ENCODE data around the gene CHD5. TPM values are rescaled to one million over a fixed set of nuclear protein-coding genes. Genes with fewer than 3 reads are reported as not detected.

Gene CHD5
- total and polyA plus RNA-seq, 2 of the 4 experiments (the other 2 are of a cell fraction) = under 0.01 to 0.09 TPM

- Histone ChIP-seq H3K4me3 (ENCODE audit: insufficient read depth, low read depth, low read length) (no peak overlapping the region), H3K27me3 (ENCODE audit: control insufficient read depth, insufficient read depth, low read length) (no peaks in the 10 kb centered on the region), H3K9ac (ENCODE audit: low read depth, low read length) (no peak overlapping the region), H3K56ac (ENCODE audit: extremely low read depth, insufficient read depth, low read length) (no peak overlapping the region), H3K4me1 (ENCODE audit: control insufficient read depth, insufficient read depth, low read length) (peaks cover 5% of the 10 kb centered on the region; the same call in 1 of the 2 replicates), H2AFZ (replicated peaks; ENCODE audit: low read length, poor library complexity) (no peak overlapping the region), H4K5ac (ENCODE audit: low read depth, low read length) (no peak overlapping the region), H4K91ac (ENCODE audit: insufficient read depth, low read depth, low read length) (no peak overlapping the region), H2BK5ac (ENCODE audit: low read depth, low read length, poor library complexity, severe bottlenecking) (no peak overlapping the region), H3K36me3 (ENCODE audit: control insufficient read depth, insufficient read depth, low read length) (no peaks in the 10 kb centered on the region), H2BK20ac (ENCODE audit: low read depth, low read length) (no peak overlapping the region), H3K4ac (ENCODE audit: low read depth, low read length) (no peak overlapping the region), H2BK120ac (ENCODE audit: low read depth, low read length) (no peak overlapping the region), H2AK9ac (replicated peaks; ENCODE audit: low read depth, low read length, poor library complexity) (no peak overlapping the region), H4K20me1 (ENCODE audit: insufficient read depth, low read length) (no peaks in the 10 kb centered on the region; the same call in 1 of the 2 replicates), H3K4me2 (ENCODE audit: low read depth, low read length) (no peak overlapping the region), H3K79me1 (ENCODE audit: low read depth in 1 of 2, low read length in 2 of 2) (no peaks in the 10 kb centered on the region), H3K14ac (replicated peaks; ENCODE audit: low read depth, low read length) (no peak overlapping the region), H2AK5ac (ENCODE audit: low read depth, low read length) (no peak overlapping the region), H3K18ac (ENCODE audit: low read depth, low read length) (no peak overlapping the region), H2BK15ac (ENCODE audit: low read depth, low read length) (no peak overlapping the region), H3K27ac (ENCODE audit: insufficient read depth, low read length) (no peak overlapping the region), H3K9me3 (ENCODE audit: control insufficient read depth, insufficient read depth, low read length) (no peaks in the 10 kb centered on the region), H3K9me1 (ENCODE audit: insufficient read depth, low read length) (no peaks in the 10 kb centered on the region), H4K8ac (ENCODE audit: low read depth in 2 of 2, low read length in 2 of 2) (no peak overlapping the region), H3K23ac (ENCODE audit: low read depth, low read length) (no peak overlapping the region)
- no peak for TF ChIP-seq NFE2L2 (IDR thresholded peaks at IDR 0.05; ENCODE audit: low read depth, low read length)
- no peak for TF ChIP-seq MAFK (IDR thresholded peaks at IDR 0.05; ENCODE audit: low read depth, low read length)
- no peak for TF ChIP-seq RFX5 (IDR thresholded peaks at IDR 0.05; ENCODE audit: low read depth, low read length)
- TF ChIP-seq CEBPB (IDR thresholded peaks at IDR 0.05; ENCODE audit: low read depth, low read length) = no peak
- no peak for TF ChIP-seq SMC3 (IDR thresholded peaks at IDR 0.05; ENCODE audit: low read depth, low read length)
- TF ChIP-seq POLR2A (IDR thresholded peaks at IDR 0.05; ENCODE audit: low read depth, low read length) = no peak
- TF ChIP-seq RCOR1 (IDR thresholded peaks at IDR 0.05; ENCODE audit: insufficient replicate concordance, low read length) = no peak
- no peak for TF ChIP-seq MAZ (IDR thresholded peaks at IDR 0.05; ENCODE audit: borderline replicate concordance, low read depth, low read length)
- no peak for TF ChIP-seq USF2 (IDR thresholded peaks at IDR 0.05; ENCODE audit: low read depth, low read length)
- TF ChIP-seq ELK1 (IDR thresholded peaks at IDR 0.05; ENCODE audit: borderline replicate concordance, low read depth, low read length) = no peak
- TF ChIP-seq BHLHE40 (IDR thresholded peaks at IDR 0.05; ENCODE audit: low read depth, low read length) = no peak
- TF ChIP-seq MXI1 (IDR thresholded peaks at IDR 0.05; ENCODE audit: borderline replicate concordance, low read depth, low read length) = no peak
- no peak for TF ChIP-seq RAD21 (IDR thresholded peaks at IDR 0.05; ENCODE audit: low read length)
- DNase-seq (no peak), ATAC-seq (ENCODE audit: low read depth) (no peak)
- CTCF ChIA-PET = no interaction called here
- no TSS peak for BruUV-seq (replicated peaks)
- WGBS, 2 experiments (ENCODE audit: extremely low coverage in 2 of 2, insufficient read length in 1 of 2) = 82% methylated on average over 2 of the region's 16 CpGs; no CpG with 5 or more reads in 1 of the 2 experiments
- dilution Hi-C loops (cut with HindIII; ENCODE audit: low sequenced_read_pairs, unreplicated experiment) (no loop called here), in situ Hi-C loops (cut with MboI; ENCODE audit: low sequenced_read_pairs) (no loop called here), intact Hi-C loops (cut with micrococcal nuclease) (no loop called here)
- POLR2A ChIA-PET (ENCODE audit: unreplicated experiment) = no interaction called here
These were observed 31.6 kb upstream of the CHD5 start for GRCh38 chr1:6211731-6212130.

Measured in IMR-90 (cell line).